GM12801 (cell line): ENCODE results near the gene UBXN7.

Experiments
- CTCF ChIP-seq: IDR thresholded peaks from one replicate; pipeline ENCODE4 v1.5.1; 2011; ENCODE audit warnings: control low read depth; ENCODE audit not compliant: insufficient read length; ENCODE audit errors: extremely low read depth

UBXN7 gene

DNA sequence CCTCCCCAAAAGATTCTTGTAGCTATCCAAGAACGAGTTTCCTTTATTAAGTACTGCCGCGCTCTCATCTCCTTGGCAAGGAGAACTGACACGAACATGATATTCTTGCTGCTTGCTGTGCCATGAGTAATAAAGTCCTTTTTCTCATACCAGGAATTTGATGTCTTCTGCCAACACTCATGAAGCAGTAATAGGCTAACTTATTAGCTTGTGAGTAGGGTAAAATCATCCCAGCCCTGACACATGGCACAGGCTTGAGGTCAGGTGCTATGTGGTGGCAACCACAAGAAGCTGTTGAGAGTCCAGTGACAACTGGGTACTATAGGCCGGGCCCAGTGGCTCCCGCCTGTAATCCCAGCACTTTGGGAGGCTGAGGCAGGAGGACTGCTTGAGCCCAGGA is 22.7 kb upstream of the UBXN7 start:
- no peak for TF ChIP-seq CTCF

DNA sequence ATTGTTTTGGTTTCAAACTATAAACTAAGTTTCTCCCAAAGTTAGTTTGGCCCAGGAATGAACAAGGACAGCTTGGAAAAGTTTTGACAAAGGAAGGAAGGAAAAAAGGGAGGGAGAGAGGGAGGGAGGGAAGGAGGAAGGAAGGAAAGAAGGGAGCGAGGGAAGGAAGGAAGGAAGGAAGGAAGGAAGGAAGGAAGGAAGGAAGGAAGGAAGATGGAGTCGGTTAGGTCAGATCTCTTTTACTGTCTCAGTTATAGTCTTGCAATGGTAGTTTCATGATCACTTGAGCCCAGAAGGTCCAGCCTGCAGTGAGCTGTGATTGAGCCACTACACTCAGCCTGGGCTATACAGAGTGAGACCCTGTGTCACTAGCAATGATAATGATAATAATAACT is 12.3 kb upstream of the UBXN7 start:
- no peak for TF ChIP-seq CTCF

DNA sequence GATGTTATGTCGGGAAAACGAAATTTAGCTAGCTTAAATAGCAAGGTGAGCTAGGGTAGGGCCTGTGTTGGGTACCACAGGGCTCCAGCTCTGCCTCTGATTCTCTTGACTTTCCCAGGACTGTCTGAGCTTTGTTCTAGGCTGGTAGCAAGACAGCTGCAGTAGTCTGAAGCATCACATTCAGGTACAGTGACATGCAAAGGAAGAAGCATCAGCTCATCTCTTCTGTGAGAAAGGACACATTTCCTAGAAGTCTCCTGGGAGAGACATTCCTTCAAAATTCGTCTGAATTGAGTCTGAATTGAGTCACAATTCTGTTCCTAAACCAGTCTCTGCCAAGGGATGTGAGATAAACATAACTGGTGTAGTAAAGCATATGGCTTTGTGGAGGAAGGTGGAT is 8.5 kb upstream of the UBXN7 start:
- TF ChIP-seq CTCF, result no peak

- TF ChIP-seq CTCF, result no peak
Measured at GRCh38 chr3:196440041-196440537, 7.9 kb upstream of the UBXN7 start.

DNA sequence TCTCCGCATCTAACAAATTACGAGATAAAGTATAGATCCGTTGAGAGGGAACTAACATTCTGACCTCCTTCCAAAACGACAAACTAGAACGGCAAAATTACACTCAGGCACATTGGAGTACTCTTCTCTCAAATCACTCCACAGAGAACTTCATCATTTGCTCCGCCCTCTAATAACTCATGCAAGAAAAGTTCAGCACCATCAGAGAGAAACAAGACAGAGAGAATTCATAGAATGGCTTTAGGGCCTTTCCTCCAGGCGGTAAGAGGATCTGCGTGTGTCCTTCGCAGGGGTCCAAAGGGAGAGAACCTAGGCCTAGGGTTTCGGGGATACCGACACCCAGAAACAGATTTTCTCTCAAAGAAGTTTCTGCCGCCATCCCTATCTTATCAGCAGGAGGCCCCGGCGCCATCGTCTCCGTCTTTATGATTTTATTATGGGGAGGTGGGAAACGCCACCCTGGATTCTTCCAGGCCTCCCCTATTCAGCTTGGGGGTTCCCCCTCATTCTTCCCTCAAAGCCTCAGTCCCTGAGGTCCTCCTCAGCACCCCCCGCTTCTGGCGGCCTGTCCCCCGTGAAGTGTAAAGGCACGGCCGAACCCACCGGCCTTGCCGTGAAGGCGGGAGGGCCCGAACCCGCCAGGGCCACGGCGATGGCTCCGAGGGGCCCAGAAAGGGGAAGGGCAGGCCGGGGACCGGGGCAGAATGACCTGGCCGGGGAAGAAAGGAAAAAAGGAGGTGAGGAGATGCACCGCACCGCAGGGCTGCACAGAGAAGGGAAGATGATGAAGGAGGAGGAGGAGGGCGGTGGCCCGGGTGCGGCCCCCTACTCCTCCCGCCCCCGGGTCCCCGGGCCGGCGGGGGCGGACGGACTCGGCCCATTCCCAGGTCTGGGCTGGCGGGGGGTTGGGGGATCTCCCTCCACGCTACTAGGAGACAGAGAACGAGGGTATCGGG is 768 bp downstream of the UBXN7 start:
- no peak for TF ChIP-seq CTCF

DNA sequence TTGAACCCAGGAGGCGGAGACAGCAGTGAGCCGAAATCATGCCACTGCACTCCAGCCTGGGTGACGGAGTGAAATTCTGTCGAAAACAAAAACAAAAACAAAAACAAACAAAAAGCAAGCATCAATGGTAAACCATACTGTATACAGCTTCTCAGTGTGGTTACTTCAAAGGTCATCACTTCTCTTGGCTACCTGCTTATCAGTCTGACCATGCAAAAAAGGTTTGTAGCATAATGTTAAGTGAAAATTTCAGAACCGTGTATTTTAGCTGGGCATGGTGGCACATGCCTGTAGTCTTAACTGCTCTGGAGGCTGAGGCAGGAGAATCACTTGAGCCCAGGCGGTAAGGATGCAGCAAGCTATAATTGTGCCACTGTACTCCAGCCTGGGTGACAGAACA is 4.2 kb downstream of the UBXN7 start:
- TF ChIP-seq CTCF, result no peak

- TF ChIP-seq CTCF, result no peak
Measured at GRCh38 chr3:196423044-196423781, 9.0 kb downstream of the UBXN7 start.
